HG02973 (cell line): ENCODE data around the gene RBM47.
"Not testable (repeated sequence)": the region's sequence is repeated elsewhere in the genome, so short reads cannot be mapped to it uniquely, and the experiment has no call there.

Experiments
- ATAC-seq: cut with Tn5 transposase; IDR thresholded peaks from one replicate; pipeline ENCODE4 v1.9.1; 2021; ENCODE audit warnings: moderate library complexity; ENCODE audit not compliant: unreplicated experiment

The RBM47 gene

GRCh38 chr4:40544221-40544620 is 85.4 kb downstream of the RBM47 start:
- ATAC-seq = no peak

- ATAC-seq = no peak
Observed at GRCh38 chr4:40540800-40541199, 88.9 kb downstream of the RBM47 start.

- ATAC-seq = peak; percentile 41
Observed at GRCh38 chr4:40536032-40536431, 93.6 kb downstream of the RBM47 start.

- ATAC-seq = no peak
Observed at GRCh38 chr4:40531636-40532023, 98.0 kb downstream of the RBM47 start.

GRCh38 chr4:40530961-40531635 is 98.6 kb downstream of the RBM47 start:
- ATAC-seq = no peak

- ATAC-seq = no peak
Observed at GRCh38 chr4:40526741-40527140, 102.9 kb downstream of the RBM47 start.

- no peak for ATAC-seq
Observed at GRCh38 chr4:40525752-40526598, 103.7 kb downstream of the RBM47 start.

GRCh38 chr4:40524366-40525041 is 105.2 kb downstream of the RBM47 start:
- no peak for ATAC-seq

- ATAC-seq = no peak
Observed at GRCh38 chr4:40523581-40523980, 106.1 kb downstream of the RBM47 start.

GRCh38 chr4:40521957-40522356 is 107.7 kb downstream of the RBM47 start:
- ATAC-seq = no peak

- ATAC-seq = no peak
Observed at GRCh38 chr4:40520533-40520932, 109.1 kb downstream of the RBM47 start.

GRCh38 chr4:40517081-40517480 is 112.6 kb downstream of the RBM47 start:
- ATAC-seq = not testable (repeated sequence)

GRCh38 chr4:40516651-40517050 is 113.0 kb downstream of the RBM47 start:
- ATAC-seq = peak; percentile 29

- peak; percentile 80 for ATAC-seq
Observed at GRCh38 chr4:40515398-40516293, 114.0 kb downstream of the RBM47 start.

GRCh38 chr4:40515037-40515397 is 114.6 kb downstream of the RBM47 start:
- ATAC-seq = no peak

GRCh38 chr4:40514497-40514951 is 115.1 kb downstream of the RBM47 start:
- ATAC-seq = no peak

GRCh38 chr4:40511036-40511614 is 118.5 kb downstream of the RBM47 start:
- no peak for ATAC-seq

GRCh38 chr4:40507977-40508376 is 121.7 kb downstream of the RBM47 start:
- ATAC-seq = no peak

- no peak for ATAC-seq
Observed at GRCh38 chr4:40506492-40506891, 123.2 kb downstream of the RBM47 start.

- ATAC-seq = no peak
Observed at GRCh38 chr4:40506066-40506465, 123.6 kb downstream of the RBM47 start.
